Measurements from ENCODE around the gene TPRG1L. TPM values are rescaled to one million over a fixed set of nuclear protein-coding genes. Genes with fewer than 3 reads are reported as not detected.

The TPRG1L gene
- total RNA-seq: 14.4 and 22.6 TPM in 2 replicates

GRCh38 chr1:3624200-3625136 is at the start of gene TPRG1L:
TSS of gene TPRG1L (plus strand) at chr1:3625015. CDS start at chr1:3625073, 58 bp downstream.

GRCh38 chr1:3611170-3612019 is 13.4 kb upstream of the TPRG1L start, which contains the start of gene MEGF6:
TSS of gene MEGF6 (minus strand) at chr1:3611508. CDS start at chr1:3611268, 240 bp downstream.

GRCh38 chr1:3649342-3650247 is 24.8 kb downstream of the TPRG1L start, which contains the start of gene WRAP73:
TSS of gene WRAP73 (minus strand) at chr1:3650103. CDS start at chr1:3649999, 104 bp downstream.

GRCh38 chr1:3651930-3652547 is 27.2 kb downstream of the TPRG1L start, which contains the start of gene TP73:
TSS of gene TP73 (plus strand) at chr1:3652516. CDS start at chr1:3682366, 29,850 bp downstream.

Other genes starting within 250 kb of the TPRG1L start
- gene ARHGEF16, start 170.3 kb upstream of the TPRG1L start, total RNA-seq: 0.08 and 1.2 TPM in 2 replicates
- gene MEGF6, start 13.5 kb upstream of the TPRG1L start, total RNA-seq: 2.8 and 3.8 TPM in 2 replicates
- 13.3 and 25.2 TPM in 2 replicates for gene WRAP73, start 25.1 kb downstream of the TPRG1L start, total RNA-seq
- gene TP73, start 27.5 kb downstream of the TPRG1L start, total RNA-seq: 0.16 and 0.26 TPM in 2 replicates
- gene CCDC27, start 127.4 kb downstream of the TPRG1L start, total RNA-seq: not detected in 2 replicates
- gene SMIM1, start 147.7 kb downstream of the TPRG1L start, total RNA-seq: 0.39 and 19.9 TPM in 2 replicates
- 29.4 and 30.9 TPM in 2 replicates for gene LRRC47, start 171.5 kb downstream of the TPRG1L start, total RNA-seq
- 11.1 and 16.4 TPM in 2 replicates for gene CEP104, start 232.2 kb downstream of the TPRG1L start, total RNA-seq
- 9.8 and 13.2 TPM in 2 replicates for gene DFFB, start 232.5 kb downstream of the TPRG1L start, total RNA-seq